NCI-H1436 treated with DMSO at 0.1 percent for 48 hours (cell line): ENCODE data around the gene KLHL28.

Source experiments
- DNase-seq: peaks from one replicate; lab custom pipeline; 2025; lab: John Stamatoyannopoulos, UW

Gene KLHL28

GRCh38 chr14:44961554-44962333 lies at the start of gene KLHL28, which contains the start of gene TOGARAM1:
Gene KLHL28 (minus strand): TSS chr14:44961947. CDS start chr14:44945928, 16,019 bp downstream.
Gene TOGARAM1 (plus strand): TSS chr14:44962190. CDS start chr14:44962422, 232 bp downstream.
- DNase-seq = peak; percentile 99

- DNase-seq = no peak
Observed at GRCh38 chr14:45003924-45004323, 42.2 kb upstream of the KLHL28 start.

GRCh38 chr14:44995770-44996294 lies 34.1 kb upstream of the KLHL28 start:
- DNase-seq = no peak

GRCh38 chr14:44995196-44995595 lies 33.4 kb upstream of the KLHL28 start:
- DNase-seq = no peak

- DNase-seq = no peak
Observed at GRCh38 chr14:44990533-44990932, 28.8 kb upstream of the KLHL28 start.

- DNase-seq = no peak
Observed at GRCh38 chr14:44989497-44990440, 28.0 kb upstream of the KLHL28 start.

GRCh38 chr14:44988694-44989093 lies 26.9 kb upstream of the KLHL28 start:
- DNase-seq = no peak

- DNase-seq = no peak
Observed at GRCh38 chr14:44982594-44982993, 20.8 kb upstream of the KLHL28 start.

GRCh38 chr14:44981198-44981597 lies 19.5 kb upstream of the KLHL28 start:
- no peak for DNase-seq

- DNase-seq = no peak
Observed at GRCh38 chr14:44979740-44980356, 18.1 kb upstream of the KLHL28 start.

GRCh38 chr14:44979273-44979672 lies 17.5 kb upstream of the KLHL28 start:
- DNase-seq = no peak

- no peak for DNase-seq
Observed at GRCh38 chr14:44971459-44971858, 9.7 kb upstream of the KLHL28 start.

- DNase-seq = no peak
Observed at GRCh38 chr14:44970907-44971306, 9.2 kb upstream of the KLHL28 start.

- DNase-seq = no peak
Observed at GRCh38 chr14:44968714-44969113, 7.0 kb upstream of the KLHL28 start.

- DNase-seq = no peak
Observed at GRCh38 chr14:44966601-44967336, 5.0 kb upstream of the KLHL28 start.

GRCh38 chr14:44963775-44964380 lies 2.1 kb upstream of the KLHL28 start:
- DNase-seq = no peak

GRCh38 chr14:44963044-44963528 lies 1.3 kb upstream of the KLHL28 start:
- no peak for DNase-seq

- no peak for DNase-seq
Observed at GRCh38 chr14:44962334-44963043, 742 bp upstream of the KLHL28 start.

- no peak for DNase-seq
Observed at GRCh38 chr14:44961151-44961553, 595 bp downstream of the KLHL28 start.

- no peak for DNase-seq
Observed at GRCh38 chr14:44960646-44961045, 1.1 kb downstream of the KLHL28 start.
